Endothelial cell (in vitro differentiated cells): Measurements from ENCODE around the gene MLEC. TPM values are rescaled to one million over a fixed set of nuclear protein-coding genes. Genes with fewer than 3 reads are reported as not detected.

Experiments used
- DNase-seq: peaks from one replicate; pipeline ENCODE4 v3.0.0; 2021; ENCODE audit warnings: low spot score
- H3K27ac Mint-ChIP-seq: one replicate; pipeline ENCODE4 v1.8.0; 2021; ENCODE audit warnings: mixed read lengths, inconsistent platforms; ENCODE audit not compliant: unreplicated experiment
- H3K27me3 Mint-ChIP-seq: one replicate; pipeline ENCODE4 v1.8.0; 2021; ENCODE audit warnings: mild to moderate bottlenecking, moderate library complexity, mixed read lengths, inconsistent platforms; ENCODE audit not compliant: unreplicated experiment
- H3K36me3 Mint-ChIP-seq: one replicate; pipeline ENCODE4 v1.8.0; 2021; ENCODE audit warnings: mild to moderate bottlenecking, low read depth, mixed read lengths, inconsistent platforms; ENCODE audit not compliant: unreplicated experiment
- H3K4me1 Mint-ChIP-seq: one replicate; pipeline ENCODE4 v1.8.0; 2021; ENCODE audit warnings: mild to moderate bottlenecking, mixed read lengths, inconsistent platforms; ENCODE audit not compliant: unreplicated experiment
- H3K4me3 Mint-ChIP-seq: one replicate; pipeline ENCODE4 v1.8.0; 2021; ENCODE audit warnings: mild to moderate bottlenecking, mixed read lengths, inconsistent platforms; ENCODE audit not compliant: unreplicated experiment
- H3K9me3 Mint-ChIP-seq: one replicate; pipeline ENCODE4 v1.8.0; 2021; ENCODE audit warnings: mixed read lengths, inconsistent platforms; ENCODE audit not compliant: unreplicated experiment
- CTCF ChIP-seq: fragments of 200-600 bp; sonication (generic); IDR thresholded peaks from one replicate; pipeline ENCODE4 v1.5.0; 2021; ENCODE audit warnings: antibody characterized with exemption; ENCODE audit not compliant: unreplicated experiment
- total RNA-seq: library from RNA; stranded (reverse); fragmentation: NEBNext Ultra II Directional; extraction: Animal tissue kit (Norgen Biotek cat#: 25700); gene quantifications from one replicate; pipeline ENCODE4 v1.2.1, GENCODE V29; 2021; ENCODE audit not compliant: unreplicated experiment

Gene MLEC
- total RNA-seq, 1 donor from 2014 or later, result 124 TPM

- DNase-seq, result no peak
- Mint-ChIP-seq H3K27ac (no peak overlapping the region), H3K36me3 (no peaks in the 10 kb centered on the region), H3K27me3 (no peaks in the 10 kb centered on the region), H3K9me3 (no peaks in the 10 kb centered on the region), H3K4me3 (no peak overlapping the region), H3K4me1 (no peaks in the 10 kb centered on the region)
- no peak for TF ChIP-seq CTCF
These were observed 24.1 kb upstream of the MLEC start for GRCh38 chr12:120662879-120663278.

GRCh38 chr12:120663741-120664140 lies 23.2 kb upstream of the MLEC start:
- no peak for DNase-seq
- H3K27ac Mint-ChIP-seq, result no peak overlapping the region
- no peak overlapping the region for H3K4me3 Mint-ChIP-seq
- no peaks in the 10 kb centered on the region for H3K36me3 Mint-ChIP-seq
- H3K9me3 Mint-ChIP-seq, result no peaks in the 10 kb centered on the region
- TF ChIP-seq CTCF, result no peak
- peaks cover 4% of the 10 kb centered on the region for H3K27me3 Mint-ChIP-seq
- no peaks in the 10 kb centered on the region for H3K4me1 Mint-ChIP-seq

- no peak overlapping the region for H3K4me3 Mint-ChIP-seq
- no peak overlapping the region for H3K27ac Mint-ChIP-seq
- no peak for TF ChIP-seq CTCF
- no peaks in the 10 kb centered on the region for H3K36me3 Mint-ChIP-seq
- H3K9me3 Mint-ChIP-seq, result no peaks in the 10 kb centered on the region
- peaks cover 4% of the 10 kb centered on the region for H3K27me3 Mint-ChIP-seq
- no peak for DNase-seq
- H3K4me1 Mint-ChIP-seq, result no peaks in the 10 kb centered on the region
These were observed 20.2 kb upstream of the MLEC start for GRCh38 chr12:120666571-120667390.

- no peak for TF ChIP-seq CTCF
- DNase-seq, result no peak
- H3K4me3 Mint-ChIP-seq, result no peak overlapping the region
- no peaks in the 10 kb centered on the region for H3K9me3 Mint-ChIP-seq
- H3K36me3 Mint-ChIP-seq, result no peaks in the 10 kb centered on the region
- peaks cover 4% of the 10 kb centered on the region for H3K27me3 Mint-ChIP-seq
- no peak overlapping the region for H3K27ac Mint-ChIP-seq
- no peaks in the 10 kb centered on the region for H3K4me1 Mint-ChIP-seq
These were observed 18.7 kb upstream of the MLEC start for GRCh38 chr12:120668091-120668867.
